SK-N-SH (cell line): ENCODE measurements around the gene ASPDH. TPM values are rescaled to one million over a fixed set of nuclear protein-coding genes. Genes with fewer than 3 reads are reported as not detected.

ENCODE experiments used
- CTCF ChIA-PET: fragments of 300-600, 350-600 bp; formaldehyde crosslinking; extraction: SDS; loops from one replicate; lab custom pipeline; 2021; lab: Yijun Ruan, JAX
- POLR2A ChIA-PET: fragments of 350-600 bp; sonication (Branson Sonifier 250); formaldehyde crosslinking; extraction: SDS; loops from one replicate; lab custom pipeline; 2020; ENCODE audit warnings: antibody characterized with exemption, inconsistent platforms; lab: Yijun Ruan, JAX
- DNase-seq: peaks from one replicate; pipeline ENCODE4 v3.0.0; 2012
- H2AFZ ChIP-seq: fragments of 200-600 bp; sonication (generic); 2 replicates; pipeline ENCODE4 v1.8.1; 2016; ENCODE audit warnings: antibody characterized with exemption, mild to moderate bottlenecking, low read depth
- H3F3A ChIP-seq: fragments of 200-600 bp; sonication (generic); replicated peaks from 2 replicates; pipeline ENCODE3; 2016; ENCODE audit warnings: antibody characterized with exemption, mild to moderate bottlenecking; ENCODE audit not compliant: insufficient read depth
- H3K27ac ChIP-seq, 2 experiments: fragments of 200-500 bp in 1 of 2; fragments of 200-600 bp in 1 of 2; sonication (Bioruptor generic) in 1 of 2; sonication (generic), shearing (Covaris generic) in 1 of 2; 2 replicates each; pipeline versions ENCODE4 v1.5.1 to v1.6.1; 2014 to 2016; ENCODE audit warnings: low read depth in 2 of 2, inconsistent platforms in 1 of 2, low read length in 1 of 2, mild to moderate bottlenecking in 1 of 2, mixed read lengths in 1 of 2
- H3K27me3 ChIP-seq: fragments of 200-600 bp; sonication (generic), shearing (Covaris generic); 2 replicates; pipeline ENCODE4 v1.6.1; 2016; ENCODE audit warnings: mixed run types; ENCODE audit not compliant: insufficient read depth
- H3K36me3 ChIP-seq, 2 experiments: fragments of 200-500 bp in 1 of 2; fragments of 200-600 bp in 1 of 2; sonication (Bioruptor generic) in 1 of 2; sonication (generic) in 1 of 2; replicated peaks in 1 of 2; 2 replicates each; pipeline versions ENCODE3 to v1.5.1; 2014 to 2016; ENCODE audit warnings: low read length in 1 of 2, mild to moderate bottlenecking in 1 of 2; ENCODE audit not compliant: insufficient read depth in 2 of 2, control insufficient read depth in 1 of 2
- H3K4me1 ChIP-seq, 2 experiments: fragments of 200-500 bp in 1 of 2; fragments of 200-600 bp in 1 of 2; sonication (Bioruptor generic) in 1 of 2; sonication (generic), shearing (Covaris generic) in 1 of 2; 2 replicates each; pipeline versions ENCODE4 v1.5.1 to v1.6.1; 2014 to 2016; ENCODE audit warnings: low read depth in 1 of 2, low read length in 1 of 2, mixed run types in 1 of 2; ENCODE audit not compliant: insufficient read depth in 2 of 2, control insufficient read depth in 1 of 2
- H3K4me2 ChIP-seq: fragments of 200-600 bp; sonication (generic), shearing (Covaris generic); 2 replicates; pipeline ENCODE4 v1.6.1; 2017; ENCODE audit warnings: mixed run types
- H3K4me3 ChIP-seq, 2 experiments: fragments of 200-500 bp in 1 of 2; fragments of 200-600 bp in 1 of 2; sonication (Bioruptor generic) in 1 of 2; sonication (generic), shearing (Covaris generic) in 1 of 2; 2 replicates each; pipeline versions ENCODE4 v1.5.1 to v1.8.1; 2014 to 2016; ENCODE audit warnings: low read depth in 2 of 2, inconsistent platforms in 1 of 2, low read length in 1 of 2, mild to moderate bottlenecking in 1 of 2, mixed read lengths in 1 of 2, moderate library complexity in 1 of 2
- H3K79me2 ChIP-seq: fragments of 200-600 bp; sonication (generic); 2 replicates; pipeline ENCODE4 v1.8.1; 2017; ENCODE audit warnings: mild to moderate bottlenecking; ENCODE audit not compliant: insufficient read depth
- H3K9ac ChIP-seq: fragments of 200-600 bp; sonication (generic); 2 replicates; pipeline ENCODE4 v1.6.1; 2017; ENCODE audit warnings: mixed run types
- H3K9me2 ChIP-seq: fragments of 200-600 bp; sonication (generic); 2 replicates; pipeline ENCODE4 v1.6.1; 2017; ENCODE audit warnings: mixed run types
- H3K9me3 ChIP-seq: fragments of 200-600 bp; sonication (generic); 2 replicates; pipeline ENCODE4 v1.6.1; 2017; ENCODE audit warnings: mixed run types, mild to moderate bottlenecking, moderate library complexity
- H4K20me1 ChIP-seq: fragments of 200-600 bp; sonication (generic); 2 replicates; pipeline ENCODE4 v1.6.1; 2017; ENCODE audit warnings: mild to moderate bottlenecking, mixed run types; ENCODE audit not compliant: insufficient read depth
- CTCF ChIP-seq: fragments of 200-600 bp; sonication (generic); IDR thresholded peaks from 2 replicates; pipeline ENCODE4 v1.6.1; 2017; ENCODE audit warnings: antibody characterized with exemption, mild to moderate bottlenecking, moderate library complexity
- FOXJ3 ChIP-seq: sonication (generic); formaldehyde crosslinking; IDR thresholded peaks from 2 replicates; pipeline ENCODE4 v1.5.1; 2020; ENCODE audit warnings: mild to moderate bottlenecking, missing genetic modification reagents
- FOXM1 ChIP-seq: IDR thresholded peaks from 2 replicates; pipeline ENCODE4 v1.4.0; 2012; ENCODE audit warnings: low read depth, mild to moderate bottlenecking
- IRF3 ChIP-seq: fragments of 150-350 bp; IDR thresholded peaks from 2 replicates; pipeline ENCODE4 v1.6.1; 2016; ENCODE audit warnings: mild to moderate bottlenecking, low read depth, low read length
- MEF2A ChIP-seq: IDR thresholded peaks from 2 replicates; pipeline ENCODE4 v1.4.0; 2012; ENCODE audit warnings: low read depth, borderline replicate concordance
- MXI1 ChIP-seq: IDR thresholded peaks from 2 replicates; pipeline ENCODE4 v1.6.1; 2012; ENCODE audit warnings: mild to moderate bottlenecking, low read depth, low read length, improper control_type of control experiment
- RAD21 ChIP-seq: IDR thresholded peaks from 2 replicates; pipeline ENCODE4 v1.6.1; 2012; ENCODE audit warnings: mild to moderate bottlenecking, low read length
- SMC3 ChIP-seq: IDR thresholded peaks from 2 replicates; pipeline ENCODE4 v1.6.1; 2012; ENCODE audit warnings: low read depth, low read length, improper control_type of control experiment
- TEAD4 ChIP-seq: IDR thresholded peaks from 2 replicates; pipeline ENCODE4 v1.4.0; 2012; ENCODE audit warnings: mild to moderate bottlenecking, borderline replicate concordance; ENCODE audit not compliant: insufficient read depth
- WGBS: methylation state at CpG from one replicate; pipeline ENCODE4 v1.1.6; 2017; ENCODE audit warnings: low lambda C conversion rate; 5-methylcytosine and 5-hydroxymethylcytosine counted together
- polyA plus RNA-seq, 3 experiments: library from polyadenylated mRNA; depleted of rRNA; stranded (reverse); fragments of >200 nt; gene quantifications; 2 replicates each; pipeline ENCODE4 v1.2.3, GENCODE V29; 2012

ASPDH gene
- polyA plus RNA-seq, 1 of the 3 experiments (the other 2 are of a cell fraction): 0.07 TPM

DNA sequence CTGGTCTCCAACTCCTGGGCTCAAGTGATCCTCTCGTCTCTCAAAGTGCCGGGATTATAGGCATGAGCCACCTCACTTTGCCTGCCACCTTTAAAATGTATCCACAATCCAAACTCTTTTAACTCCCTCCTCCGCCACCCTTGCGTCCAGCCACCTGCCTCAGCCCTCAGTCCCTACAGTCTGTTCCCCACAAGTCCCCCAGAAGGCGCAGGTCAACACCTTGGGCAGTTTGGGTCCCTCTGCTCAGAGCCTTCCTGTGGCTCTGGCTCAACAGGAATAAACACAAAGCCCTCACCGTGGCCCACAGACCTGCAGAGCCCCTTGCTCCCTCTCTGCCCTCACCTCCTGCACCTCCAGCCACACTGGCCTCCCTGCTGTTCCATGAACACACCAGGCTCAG is 44.9 kb downstream of the ASPDH start (continued):
- no peak for TF ChIP-seq IRF3

DNA sequence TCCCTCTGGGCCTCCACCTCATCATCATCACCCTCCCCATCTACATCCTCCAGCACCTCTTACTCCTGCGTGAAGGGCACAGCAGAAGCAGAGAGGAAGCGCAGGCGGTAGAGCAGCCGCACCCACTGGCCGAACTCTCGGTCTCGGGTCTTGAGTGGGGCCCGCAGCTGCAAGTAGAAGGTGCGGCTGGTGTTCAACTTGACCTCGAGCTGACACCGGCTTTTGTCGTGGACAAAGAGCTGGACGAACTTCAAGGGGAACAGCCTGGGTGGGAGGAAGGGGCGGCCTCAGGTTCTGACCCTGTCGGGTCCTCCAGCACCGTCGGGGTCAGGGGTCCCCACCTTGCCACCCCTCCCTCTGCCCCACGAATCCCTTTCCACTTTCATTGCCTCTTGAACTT is 46.1 kb downstream of the ASPDH start:
- Histone ChIP-seq H3K4me1 (no peaks in the 10 kb centered on the region; a peak in 1 of 4 replicates), H3K36me3 (no peaks in the 10 kb centered on the region), H3K9me3 (no peaks in the 10 kb centered on the region), H3K9ac (no peak overlapping the region), H4K20me1 (no peaks in the 10 kb centered on the region), H3F3A (peaks cover 10% of the 10 kb centered on the region), H2AFZ (no peak overlapping the region), H3K27me3 (no peaks in the 10 kb centered on the region), H3K4me3 (no peak overlapping the region), H3K9me2 (no peaks in the 10 kb centered on the region), H3K4me2 (no peak overlapping the region), H3K79me2 (no peaks in the 10 kb centered on the region), H3K27ac (no peak overlapping the region)
- TF ChIP-seq RAD21: no peak
- WGBS: 75% methylated on average over 18 of the region's 18 CpGs
- CTCF ChIA-PET: interaction anchor here (1.0 to 8.3 kb wide), 3 partner anchors 17 to 100 kb away, joined by 3 to 80 read pairs (median 6); no protein-coding TSS in a partner anchor
- POLR2A ChIA-PET: interaction anchor here (0.7 kb wide), 1 partner anchor 35 kb away, joined by 4 read pairs; no protein-coding TSS in a partner anchor
- no peak for DNase-seq

GRCh38 chr19:50466706-50467039 is 47.0 kb downstream of the ASPDH start:
- TF ChIP-seq MXI1 (no peak), CTCF (no peak), TEAD4 (no peak), MEF2A (no peak), FOXM1 (no peak), SMC3 (no peak), FOXJ3 (CRISPR knock-in tag) (no peak)
- TF ChIP-seq, all 33 proteins: peak for 0
- H3K9me2 ChIP-seq: no peaks in the 10 kb centered on the region
- H3K79me2 ChIP-seq: no peaks in the 10 kb centered on the region
- no peaks in the 10 kb centered on the region; a peak in 1 of 4 replicates for H3K4me1 ChIP-seq
- no peak overlapping the region for H3K27ac ChIP-seq
- no peak for DNase-seq
- H3K4me2 ChIP-seq: no peak overlapping the region
- H3K4me3 ChIP-seq: no peak overlapping the region
- H2AFZ ChIP-seq: no peak overlapping the region
- H3F3A ChIP-seq: peaks cover 1% of the 10 kb centered on the region
- H3K9ac ChIP-seq: no peak overlapping the region
- H3K27me3 ChIP-seq: no peaks in the 10 kb centered on the region
- 85% methylated on average over 11 of the region's 11 CpGs for WGBS
- H3K36me3 ChIP-seq: no peaks in the 10 kb centered on the region
- no peaks in the 10 kb centered on the region for H4K20me1 ChIP-seq
- H3K9me3 ChIP-seq: no peaks in the 10 kb centered on the region
- ChIA-PET POLR2A (no interaction called here), CTCF (interaction anchor here (1.1 to 8.3 kb wide), 6 partner anchors 8 to 110 kb away, joined by 3 to 80 read pairs (median 6); no protein-coding TSS in a partner anchor)
